Ectodermal cell (in vitro differentiated cells): ENCODE results near the gene IAH1. TPM values are rescaled to one million over a fixed set of nuclear protein-coding genes. Genes with fewer than 3 reads are reported as not detected.

ENCODE experiments used
- H3K27ac ChIP-seq: 2 replicates; pipeline ENCODE4 v1.7.0; 2013; ENCODE audit warnings: mild to moderate bottlenecking, low read depth, low read length; ENCODE audit not compliant: insufficient read depth, poor library complexity, severe bottlenecking
- H3K27me3 ChIP-seq: 2 replicates; pipeline ENCODE4 v1.7.0; 2013; ENCODE audit warnings: mild to moderate bottlenecking, low read length; ENCODE audit not compliant: insufficient read depth, control insufficient read depth, poor library complexity, severe bottlenecking
- H3K36me3 ChIP-seq: one replicate; pipeline ENCODE4 v1.7.0; 2013; ENCODE audit warnings: low read length; ENCODE audit not compliant: control insufficient read depth, insufficient read depth
- H3K4me1 ChIP-seq: one replicate; pipeline ENCODE4 v1.7.0; 2013; ENCODE audit warnings: low read length; ENCODE audit not compliant: control insufficient read depth, insufficient read depth
- H3K4me3 ChIP-seq: 2 replicates; pipeline ENCODE4 v1.7.0; 2013; ENCODE audit warnings: low read depth, low read length, control low read depth; ENCODE audit not compliant: insufficient read depth
- H3K9me3 ChIP-seq: 2 replicates; pipeline ENCODE4 v1.7.0; 2013; ENCODE audit warnings: mild to moderate bottlenecking, low read length, moderate library complexity; ENCODE audit not compliant: control insufficient read depth
- WGBS, 2 experiments: methylation state at CpG; one replicate each; pipeline ENCODE4 v1.1.7; 2013; ENCODE audit warnings: missing lambda C conversion rate in 2 of 2; 5-methylcytosine and 5-hydroxymethylcytosine counted together
- polyA plus RNA-seq, 4 experiments: library from polyadenylated mRNA; stranded (reverse); fragments of 50-300 nt; gene quantifications; one replicate each; pipeline ENCODE4 v1.2.3, GENCODE V29; 2013

Gene IAH1
- polyA plus RNA-seq (2013, experiment 1 of 4), result 12.0 TPM
- 16.7 TPM for polyA plus RNA-seq (2013, experiment 2 of 4)
- 15.7 TPM for polyA plus RNA-seq (2013, experiment 3 of 4)
- polyA plus RNA-seq (2013, experiment 4 of 4), result 18.6 TPM

GRCh38 chr2:9474361-9475057 is at the start of gene IAH1:
Gene IAH1 (plus strand): TSS chr2:9474551. CDS start chr2:9474567, 16 bp downstream.
- no peak within 1 kb of the TSS for H3K27ac ChIP-seq
- 24 to 29% methylated on average over 91 of the region's 91 CpGs for WGBS, 2 experiments
- peak within 1 kb of the TSS; percentile 47 for H3K4me3 ChIP-seq

GRCh38 chr2:9428965-9429577 is 45.3 kb upstream of the IAH1 start:
- Histone ChIP-seq H3K27ac (no peak overlapping the region), H3K4me3 (no peak overlapping the region), H3K36me3 (peaks cover 40% of the 10 kb centered on the region), H3K9me3 (no peaks in the 10 kb centered on the region), H3K4me1 (peaks cover 12% of the 10 kb centered on the region), H3K27me3 (no peaks in the 10 kb centered on the region)
- 96 to 98% methylated on average over 3 of the region's 5 CpGs for WGBS, 2 experiments

More at GRCh38 chr2:9474361-9475057, at the start of gene IAH1:
- H3K36me3 ChIP-seq, result peaks cover 12% of the 10 kb centered on the region
- no peaks in the 10 kb centered on the region for H3K4me1 ChIP-seq
- H3K27me3 ChIP-seq, result peaks cover 12% of the 10 kb centered on the region
- H3K9me3 ChIP-seq, result no peaks in the 10 kb centered on the region

GRCh38 chr2:9430316-9431293 is 43.7 kb upstream of the IAH1 start:
- Histone ChIP-seq H3K4me1 (no peaks in the 10 kb centered on the region), H3K27ac (no peak overlapping the region), H3K36me3 (peaks cover 49% of the 10 kb centered on the region), H3K9me3 (no peaks in the 10 kb centered on the region), H3K27me3 (no peaks in the 10 kb centered on the region), H3K4me3 (no peak overlapping the region)
- WGBS, 2 experiments, result 95% methylated on average over 2 of the region's 2 CpGs; no CpG with 5 or more reads in 1 of the 2 experiments

GRCh38 chr2:9434489-9434888 is 39.9 kb upstream of the IAH1 start:
- Histone ChIP-seq H3K36me3 (peaks cover 64% of the 10 kb centered on the region), H3K4me1 (no peaks in the 10 kb centered on the region), H3K27me3 (no peaks in the 10 kb centered on the region), H3K27ac (no peak overlapping the region), H3K4me3 (no peak overlapping the region), H3K9me3 (no peaks in the 10 kb centered on the region)
- WGBS, 2 experiments, result 93 to 98% methylated on average over 2 of the region's 2 CpGs

GRCh38 chr2:9439536-9439935 is 34.8 kb upstream of the IAH1 start:
- H3K9me3 ChIP-seq, result no peaks in the 10 kb centered on the region
- no peaks in the 10 kb centered on the region for H3K4me1 ChIP-seq
- 91% methylated on average over 1 of the region's 1 CpG; no CpG with 5 or more reads in 1 of the 2 experiments for WGBS, 2 experiments
- no peaks in the 10 kb centered on the region for H3K27me3 ChIP-seq
- H3K27ac ChIP-seq, result no peak overlapping the region
- no peak overlapping the region for H3K4me3 ChIP-seq
- peaks cover 43% of the 10 kb centered on the region for H3K36me3 ChIP-seq

GRCh38 chr2:9440058-9440727 is 34.2 kb upstream of the IAH1 start:
- Histone ChIP-seq H3K4me3 (no peak overlapping the region), H3K27me3 (no peaks in the 10 kb centered on the region), H3K36me3 (peaks cover 41% of the 10 kb centered on the region), H3K27ac (no peak overlapping the region), H3K4me1 (no peaks in the 10 kb centered on the region), H3K9me3 (no peaks in the 10 kb centered on the region)
- WGBS, 2 experiments, result 100% methylated on average over 1 of the region's 1 CpG

- WGBS, 2 experiments, result 66% methylated on average over 3 of the region's 3 CpGs
- Histone ChIP-seq H3K4me3 (no peak overlapping the region), H3K27me3 (no peaks in the 10 kb centered on the region), H3K4me1 (no peaks in the 10 kb centered on the region), H3K36me3 (peaks cover 50% of the 10 kb centered on the region), H3K9me3 (no peaks in the 10 kb centered on the region), H3K27ac (no peak overlapping the region)
These were observed 32.8 kb upstream of the IAH1 start for GRCh38 chr2:9441556-9441955.

GRCh38 chr2:9443526-9443925 is 30.8 kb upstream of the IAH1 start:
- Histone ChIP-seq H3K4me3 (no peak overlapping the region), H3K4me1 (no peaks in the 10 kb centered on the region), H3K9me3 (no peaks in the 10 kb centered on the region), H3K36me3 (peaks cover 47% of the 10 kb centered on the region), H3K27ac (no peak overlapping the region), H3K27me3 (no peaks in the 10 kb centered on the region)
- WGBS, 2 experiments, result 96 to 98% methylated on average over 5 of the region's 5 CpGs

GRCh38 chr2:9445089-9445488 is 29.3 kb upstream of the IAH1 start:
- 74 to 82% methylated on average over 6 to 7 of the region's 7 CpGs for WGBS, 2 experiments
- peaks cover 50% of the 10 kb centered on the region for H3K36me3 ChIP-seq

More at GRCh38 chr2:9445089-9445488, 29.3 kb upstream of the IAH1 start:
- H3K27ac ChIP-seq, result no peak overlapping the region
- no peaks in the 10 kb centered on the region for H3K9me3 ChIP-seq
- H3K27me3 ChIP-seq, result no peaks in the 10 kb centered on the region
- no peaks in the 10 kb centered on the region for H3K4me1 ChIP-seq
- no peak overlapping the region for H3K4me3 ChIP-seq
